Fibroblast of pulmonary artery (primary cell): ENCODE data around the gene TLCD3B.

Experiments used
- DNase-seq: peaks from one replicate; pipeline ENCODE4 v3.0.0-alpha.2; 2010; ENCODE audit warnings: low read depth
- H3K4me3 ChIP-seq: replicated peaks from 2 replicates; pipeline ENCODE4 v1.5.1; 2011; ENCODE audit warnings: low read depth, mild to moderate bottlenecking, control low read depth, low read length, moderate library complexity
- CTCF ChIP-seq: IDR thresholded peaks from 2 replicates; pipeline ENCODE4 v1.5.1; 2011; ENCODE audit warnings: mild to moderate bottlenecking, control low read depth, low read length, inconsistent platforms; ENCODE audit errors: missing control alignments

TLCD3B gene

DNA sequence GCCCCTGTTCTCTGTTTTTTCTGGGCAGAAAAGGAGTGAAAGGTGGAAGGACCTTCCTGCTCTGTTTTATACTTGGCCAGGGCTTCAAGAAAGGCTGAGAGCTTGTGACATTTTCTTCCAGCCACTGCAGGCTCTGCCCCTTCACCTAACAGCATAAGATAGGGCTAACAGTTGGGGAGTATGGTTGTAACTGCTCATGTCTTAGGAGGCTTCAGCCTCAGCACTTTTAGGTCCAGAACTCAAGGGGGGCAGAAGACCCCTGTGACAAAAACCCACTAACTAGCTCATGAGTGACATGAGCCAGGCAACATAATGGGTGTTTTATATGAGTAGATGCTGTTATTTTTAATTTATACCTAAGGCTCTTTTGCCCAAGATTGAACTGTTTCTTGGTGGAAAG is 39.4 kb upstream of the TLCD3B start:
- H3K4me3 ChIP-seq, result peak overlapping the region; percentile 32
- DNase-seq, result no peak
- no peak for TF ChIP-seq CTCF

- peak; percentile 39 for DNase-seq
- H3K4me3 ChIP-seq, result peak overlapping the region; percentile 32
- no peak for TF ChIP-seq CTCF
These were observed 38.8 kb upstream of the TLCD3B start for GRCh38 chr16:30069611-30070462.

GRCh38 chr16:30068750-30069610 is 37.9 kb upstream of the TLCD3B start:
- peak overlapping the region; percentile 32 for H3K4me3 ChIP-seq
- DNase-seq, result peak; percentile 47
- TF ChIP-seq CTCF, result peak; percentile 56

GRCh38 chr16:30068333-30068732 is 37.3 kb upstream of the TLCD3B start:
- TF ChIP-seq CTCF, result no peak
- peak overlapping the region; percentile 0 for H3K4me3 ChIP-seq
- no peak for DNase-seq

- TF ChIP-seq CTCF, result no peak
- H3K4me3 ChIP-seq, result peak overlapping the region; percentile 97
These were observed 36.5 kb upstream of the TLCD3B start for GRCh38 chr16:30067584-30067916.

GRCh38 chr16:30066761-30067583 is 35.9 kb upstream of the TLCD3B start:
- peak overlapping the region; percentile 97 for H3K4me3 ChIP-seq
- no peak for DNase-seq
- TF ChIP-seq CTCF, result no peak

More at GRCh38 chr16:30067584-30067916, 36.5 kb upstream of the TLCD3B start:
- DNase-seq, result no peak
